ENCODE measurements around the gene TMEM242.

The TMEM242 gene

DNA sequence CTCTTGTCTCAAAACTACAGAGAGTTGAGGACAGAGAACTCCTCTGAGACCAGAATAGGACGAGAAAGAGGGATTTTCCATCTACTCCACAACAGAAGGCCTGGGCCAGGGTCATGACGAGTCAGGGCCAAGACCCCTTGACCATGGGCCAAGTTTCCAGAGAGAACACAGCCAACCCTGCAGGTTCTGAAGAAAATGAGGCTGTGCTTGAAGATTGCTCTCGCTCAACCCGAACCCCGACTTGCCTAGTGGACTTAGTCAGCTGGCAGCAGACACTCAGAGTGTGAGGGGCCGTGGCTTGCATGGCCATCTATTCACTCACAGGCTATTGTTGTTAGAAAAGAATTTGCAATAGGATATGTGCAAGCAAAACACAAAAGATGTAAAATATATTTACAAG, 54.5 kb downstream of the TMEM242 start:
- no peak for DNase-seq

DNA sequence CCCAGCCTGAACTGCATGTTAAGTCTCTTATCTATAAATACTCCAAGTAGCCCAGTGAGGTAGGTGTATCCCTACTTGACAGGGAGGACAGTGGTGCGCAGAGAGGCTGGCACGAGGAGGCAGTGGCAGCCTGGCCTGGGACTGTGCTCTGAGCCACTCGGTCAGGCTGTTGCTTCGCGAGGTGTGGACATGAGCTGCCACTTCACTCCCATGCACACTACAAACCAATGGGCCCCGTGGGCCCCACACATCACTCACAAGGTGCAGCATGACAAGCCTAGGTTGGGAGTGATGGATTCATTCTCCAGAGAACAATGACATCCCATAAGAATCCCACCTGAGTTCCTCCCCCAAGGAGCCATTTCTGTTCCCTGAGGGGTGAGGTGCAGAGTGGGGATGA, 54.9 kb downstream of the TMEM242 start:
- DNase-seq = no peak

DNA sequence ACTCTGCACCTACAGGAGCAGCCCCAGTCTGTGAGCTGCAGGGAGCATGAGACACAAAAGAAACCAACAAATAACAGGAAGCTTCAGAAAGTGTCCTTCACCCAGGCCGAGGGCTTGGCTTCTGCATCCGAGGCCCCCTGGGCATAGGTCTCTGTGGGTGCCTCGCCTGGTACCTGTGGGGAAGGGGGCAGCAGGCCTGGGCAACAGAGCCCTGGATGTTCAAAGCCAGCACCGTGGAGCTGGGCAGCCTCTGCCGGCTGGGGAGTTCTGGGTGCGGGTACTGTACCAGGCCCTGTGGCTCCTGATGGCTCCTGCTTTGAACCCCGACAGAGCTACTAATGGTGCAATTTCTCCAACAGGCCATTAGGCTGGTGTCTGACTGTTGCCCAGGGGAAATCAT, 55.7 kb downstream of the TMEM242 start:
- DNase-seq = no peak

DNA sequence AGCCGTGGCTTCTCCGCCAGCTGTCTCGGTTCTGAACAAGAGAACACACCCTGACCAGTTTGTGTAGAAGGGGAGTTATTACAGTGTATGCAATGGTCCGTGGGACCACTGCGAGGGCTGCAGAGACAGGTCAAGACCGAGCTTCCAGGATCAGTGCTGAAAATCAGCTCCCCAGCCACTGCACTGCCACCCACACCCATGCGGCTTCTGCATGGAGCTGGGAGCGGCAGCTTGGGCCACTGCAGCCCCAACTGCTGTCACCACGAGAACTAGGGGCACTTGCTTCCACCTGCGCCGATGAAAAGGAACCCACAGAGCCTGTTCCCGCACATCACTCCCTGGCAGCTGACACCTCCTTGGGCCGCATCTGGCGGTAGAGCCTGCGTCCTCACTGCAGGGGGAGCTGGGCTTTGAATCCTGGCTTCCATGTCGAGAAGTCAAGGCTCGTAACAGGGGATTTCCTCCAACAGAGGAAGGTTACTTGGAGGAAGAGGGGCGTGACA, 56.2 kb downstream of the TMEM242 start:
- DNase-seq = no peak

DNA sequence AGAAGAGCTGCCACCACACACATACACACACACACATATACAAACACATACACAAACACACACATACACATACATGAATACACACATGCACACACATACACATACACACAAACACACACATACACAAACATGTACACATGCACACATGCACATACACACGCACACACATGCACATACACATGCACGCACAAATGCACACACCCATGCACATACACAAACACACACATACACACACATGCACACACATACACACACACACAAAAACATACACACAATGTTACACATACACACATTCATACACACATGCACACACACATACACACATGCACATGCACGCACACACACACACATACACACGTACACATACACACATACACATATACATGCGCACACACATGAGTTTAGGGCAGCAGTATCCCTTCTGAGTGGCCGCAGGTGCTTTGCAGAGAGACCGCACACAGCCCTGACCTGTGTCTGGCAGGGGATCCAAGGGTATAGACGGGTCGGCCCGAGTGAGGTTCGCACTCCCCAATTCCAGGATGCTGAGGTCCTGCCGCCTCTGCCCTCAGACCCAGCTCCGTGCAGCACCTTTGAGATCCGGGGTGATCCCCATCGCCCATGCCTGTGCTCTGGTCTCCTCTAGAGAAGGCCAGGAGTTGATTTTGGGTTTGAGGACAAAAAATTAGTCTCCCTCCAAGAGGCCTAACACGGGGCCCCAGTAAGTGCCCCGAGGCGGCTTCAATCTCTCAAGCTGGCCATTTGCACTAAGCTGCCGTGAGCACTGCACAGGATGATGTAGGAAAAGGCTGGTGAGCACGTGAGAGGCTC, 56.8 kb downstream of the TMEM242 start:
- DNase-seq = no peak

DNA sequence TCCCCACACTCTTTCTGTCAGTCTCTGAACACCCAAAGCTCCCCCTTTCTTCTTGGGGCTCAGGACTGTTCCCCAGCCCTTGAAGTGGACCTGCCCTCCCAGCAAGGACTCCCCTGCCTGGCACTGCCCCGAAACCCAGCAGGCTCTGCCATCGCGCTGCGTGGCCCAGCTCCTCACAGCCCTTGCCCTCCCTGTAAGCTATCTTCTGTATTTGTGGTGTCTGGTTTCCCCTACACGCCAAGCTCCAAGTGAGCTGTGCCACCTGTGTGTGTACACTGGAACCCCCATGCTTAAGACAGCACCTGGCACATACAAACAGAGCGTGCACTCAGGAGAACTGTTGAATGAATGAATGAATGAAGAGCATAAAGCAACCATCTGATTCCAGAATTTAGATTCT, 57.7 kb downstream of the TMEM242 start:
- DNase-seq = peak in 1 of 2 experiments; percentile 69

DNA sequence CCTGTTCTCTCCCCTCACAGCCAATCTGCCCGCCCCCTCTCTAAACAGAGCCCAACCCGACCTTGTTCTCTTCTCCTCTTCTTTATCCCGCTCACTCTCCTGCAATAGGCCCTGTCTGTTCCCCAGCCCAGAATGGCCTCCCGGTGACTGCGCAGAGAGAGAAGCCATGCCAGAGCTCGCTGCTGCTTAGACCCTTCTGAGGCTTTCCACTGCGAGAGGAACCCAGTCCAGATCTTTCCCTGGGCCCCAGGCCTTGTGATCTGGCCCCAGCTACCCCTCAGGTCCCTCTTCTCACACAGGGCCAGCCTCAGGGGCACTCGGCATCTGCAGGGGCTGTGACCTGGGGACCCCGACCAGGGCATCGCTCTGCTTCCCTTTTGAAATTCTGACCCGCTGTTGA, 58.1 kb downstream of the TMEM242 start:
- no peak for DNase-seq

DNA sequence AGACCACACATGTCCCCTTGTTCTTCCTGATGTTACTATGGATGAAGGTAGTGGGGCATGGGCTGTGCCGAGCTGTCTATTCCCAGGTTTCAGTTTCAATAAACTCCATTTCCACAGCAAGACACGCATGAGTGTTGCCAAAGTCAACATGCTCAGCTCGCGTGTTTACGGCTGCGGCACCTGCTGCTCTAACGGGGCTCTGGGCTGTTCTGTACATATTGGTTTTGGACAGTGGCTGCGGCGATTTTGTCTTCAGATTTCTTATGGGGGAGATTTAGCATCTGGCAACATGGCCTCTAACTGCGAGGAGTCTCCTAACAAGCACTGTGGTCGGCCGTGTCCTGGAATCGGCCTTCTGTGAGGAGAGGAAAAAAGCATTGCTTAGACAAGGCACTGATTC, 58.6 kb downstream of the TMEM242 start:
- peak; percentile 54 to 84 for DNase-seq

DNA sequence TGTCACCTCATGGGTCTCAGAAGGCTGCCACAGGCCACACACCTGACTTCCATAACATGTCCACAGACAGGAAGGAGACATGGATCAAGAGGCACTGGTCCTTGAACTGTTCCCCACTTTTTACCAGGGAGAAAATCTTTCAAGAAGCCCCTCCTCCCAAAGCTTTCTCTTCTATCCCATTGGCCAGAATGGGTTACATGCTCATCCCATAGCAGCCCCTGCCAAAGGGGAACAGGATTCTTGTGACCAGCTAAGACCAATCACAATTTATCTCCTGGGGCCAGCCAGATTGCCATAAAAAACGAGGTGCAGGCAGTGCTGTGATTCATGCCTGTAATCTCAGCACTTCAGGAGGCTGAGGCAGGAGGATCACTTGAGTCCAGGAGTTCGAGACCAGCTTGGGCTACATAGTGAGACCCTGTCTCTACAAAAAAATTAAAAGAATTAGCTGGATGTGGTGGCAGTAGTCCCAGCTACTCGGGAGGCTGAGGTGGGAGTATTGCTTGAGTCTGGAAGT, 59.4 kb downstream of the TMEM242 start:
- no peak for DNase-seq

DNA sequence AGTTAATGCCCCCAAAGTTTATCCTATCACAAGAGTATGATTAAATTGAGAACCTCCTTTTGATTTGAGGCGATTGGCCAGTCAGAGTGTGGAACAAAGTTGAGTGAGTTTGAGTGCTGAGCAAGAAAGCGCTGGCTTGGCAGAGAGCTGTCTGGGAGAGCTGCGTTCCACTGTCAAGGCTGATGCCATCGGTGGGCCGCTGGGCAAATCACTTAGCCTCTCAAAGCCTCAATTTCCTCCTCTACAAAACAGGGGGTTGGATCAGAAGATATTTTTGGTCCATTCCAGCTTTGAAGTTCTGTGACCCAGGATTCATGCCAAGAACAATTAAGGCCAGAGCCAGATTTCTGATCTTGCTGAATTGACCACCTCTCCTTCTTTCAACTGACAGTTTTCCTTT, 60.2 kb downstream of the TMEM242 start:
- no peak for DNase-seq

DNA sequence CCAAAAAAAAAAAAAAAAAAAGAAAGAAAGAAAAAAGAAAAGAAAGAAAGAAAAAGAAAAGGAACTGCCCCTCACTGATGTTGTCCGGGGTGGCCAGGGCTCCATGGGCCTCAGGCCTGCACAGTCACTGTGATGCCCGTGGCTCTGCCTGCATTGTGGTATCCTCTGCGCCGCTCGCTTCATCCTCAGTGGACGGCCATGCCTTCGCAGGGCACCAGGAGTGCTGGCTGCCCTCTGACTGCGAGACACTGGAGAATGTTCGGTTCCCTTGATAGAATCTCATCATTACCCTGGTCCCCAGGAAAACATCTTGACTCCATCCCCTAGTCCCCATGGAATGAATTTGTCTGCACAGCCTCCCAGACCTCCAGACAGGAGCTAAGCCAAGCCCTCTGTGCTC, 61.7 kb downstream of the TMEM242 start:
- DNase-seq = no peak

DNA sequence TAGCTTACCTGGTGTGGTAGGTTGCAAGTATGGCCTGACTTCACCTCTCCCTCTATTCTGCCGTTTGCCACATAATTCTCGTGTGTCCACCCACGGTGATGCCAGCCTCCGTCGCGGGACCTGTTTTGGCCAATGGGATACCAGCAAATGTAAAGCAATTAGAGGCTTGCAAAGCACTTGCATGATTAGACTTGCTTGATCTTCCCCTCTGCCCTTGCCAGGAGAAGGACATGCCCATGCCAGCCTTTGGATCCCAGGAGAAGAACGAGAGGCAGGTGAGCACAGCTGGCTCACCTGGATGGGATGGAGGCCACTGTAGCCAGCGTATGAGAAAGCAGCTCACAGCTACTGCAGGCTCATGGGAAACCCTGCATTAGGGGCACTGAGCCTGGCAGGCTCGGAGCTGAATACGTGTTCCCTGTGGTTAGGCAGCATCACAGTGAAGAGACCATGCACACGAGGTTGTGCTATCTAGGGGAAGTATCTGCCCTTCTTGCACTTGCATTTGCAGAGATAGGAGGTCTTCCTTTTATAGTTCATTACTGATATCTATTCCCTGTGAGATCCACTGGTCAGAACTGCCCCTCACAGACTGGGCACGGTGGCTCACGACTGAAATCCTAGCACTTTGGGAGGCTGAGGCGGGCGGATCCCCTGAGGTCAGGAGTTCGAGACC, 62.4 kb downstream of the TMEM242 start:
- DNase-seq = no peak

DNA sequence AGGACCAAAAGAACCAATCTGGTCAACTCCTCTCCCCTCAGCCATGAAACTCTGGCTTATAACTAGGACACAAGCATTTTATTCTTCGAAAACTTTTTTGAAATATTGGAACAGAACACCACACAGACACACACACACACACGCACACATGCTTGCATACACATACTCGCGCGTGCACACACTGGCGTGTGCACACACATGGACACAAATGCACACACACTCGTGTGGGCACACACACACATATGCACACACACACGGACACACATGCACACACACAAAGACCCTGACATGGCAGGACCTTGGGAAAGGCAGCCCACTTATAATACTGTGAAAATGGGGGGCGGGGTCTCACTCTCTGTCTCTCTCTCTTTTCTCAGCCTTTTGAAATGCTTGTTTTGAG, 63.9 kb downstream of the TMEM242 start:
- DNase-seq = no peak

DNA sequence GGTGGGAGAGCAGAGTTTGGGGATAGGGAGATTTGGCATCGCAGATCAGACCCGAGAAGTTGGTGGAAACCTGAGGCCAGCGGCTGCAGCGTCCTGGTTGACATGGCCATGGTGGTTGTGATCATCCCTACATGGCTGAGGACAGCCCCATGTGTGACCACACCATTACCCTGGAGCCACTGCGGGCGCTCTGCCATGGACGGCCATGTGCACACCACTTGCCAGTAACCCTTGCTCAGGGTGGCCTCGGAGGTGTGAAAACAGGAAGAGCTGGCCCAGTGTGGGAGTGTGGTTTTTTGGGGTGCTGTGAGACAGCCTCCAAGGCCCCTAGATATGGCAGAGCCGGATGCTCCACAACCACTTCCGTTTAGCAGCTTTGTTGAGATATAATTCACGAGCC, 64.4 kb downstream of the TMEM242 start:
- DNase-seq = no peak

DNA sequence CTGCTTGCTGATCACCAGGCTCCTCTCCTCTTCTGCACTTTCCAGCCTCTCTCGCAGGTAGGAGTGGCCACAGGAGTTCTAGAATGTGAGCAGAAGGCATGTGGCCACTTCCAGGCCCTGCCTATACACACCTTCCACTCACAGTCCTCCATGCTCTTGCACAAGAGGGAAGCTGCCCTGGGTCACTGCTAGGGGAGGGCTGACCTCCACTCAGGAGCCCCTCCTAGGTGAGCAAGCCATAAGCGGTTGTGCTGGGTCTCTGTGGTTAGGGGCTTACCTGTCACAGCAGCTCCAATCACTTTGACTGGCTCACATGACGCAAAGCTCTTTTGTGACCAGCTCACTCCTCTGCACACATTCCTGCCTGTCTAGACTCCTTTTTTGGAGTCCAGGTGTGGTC, 68.2 kb downstream of the TMEM242 start:
- DNase-seq = no peak

DNA sequence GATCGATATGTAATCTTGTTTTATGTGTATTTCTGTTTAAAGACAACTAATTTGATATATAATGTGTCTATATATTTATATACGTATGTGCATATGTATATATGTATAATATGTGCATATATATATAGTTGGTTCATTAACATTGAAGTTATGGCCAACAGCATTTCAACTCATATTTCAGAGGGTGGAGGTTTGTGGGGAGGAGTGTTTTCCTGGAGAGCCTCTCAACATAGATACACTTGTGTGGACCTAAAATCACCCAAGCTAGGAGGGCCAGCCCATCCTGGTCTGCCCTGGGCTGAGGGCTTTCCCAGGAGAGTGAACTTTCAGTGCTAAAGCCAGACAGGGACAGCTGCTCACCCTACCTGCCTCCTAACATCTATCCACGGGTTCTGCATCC, 68.8 kb downstream of the TMEM242 start:
- DNase-seq = no peak

DNA sequence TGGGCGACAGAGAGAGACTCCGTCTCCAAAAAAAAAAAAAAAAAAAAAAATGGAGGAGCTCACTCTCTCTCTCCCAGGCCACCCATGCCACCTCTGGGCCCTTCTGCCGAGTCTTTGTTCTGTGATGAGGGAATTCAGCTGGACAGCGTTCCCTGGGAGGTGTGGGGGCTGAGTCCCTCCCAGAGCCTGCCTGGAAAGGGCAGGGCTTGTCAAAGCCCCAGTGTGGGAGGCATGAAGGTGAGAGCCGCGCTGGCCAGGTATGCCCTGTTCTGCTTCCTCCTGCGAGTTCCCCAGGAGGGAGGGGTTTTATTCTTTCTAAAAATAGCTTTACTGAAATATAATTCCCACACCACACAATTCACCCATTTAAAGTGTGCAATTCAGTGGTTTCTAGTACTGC, 69.6 kb downstream of the TMEM242 start:
- DNase-seq = no peak

DNA sequence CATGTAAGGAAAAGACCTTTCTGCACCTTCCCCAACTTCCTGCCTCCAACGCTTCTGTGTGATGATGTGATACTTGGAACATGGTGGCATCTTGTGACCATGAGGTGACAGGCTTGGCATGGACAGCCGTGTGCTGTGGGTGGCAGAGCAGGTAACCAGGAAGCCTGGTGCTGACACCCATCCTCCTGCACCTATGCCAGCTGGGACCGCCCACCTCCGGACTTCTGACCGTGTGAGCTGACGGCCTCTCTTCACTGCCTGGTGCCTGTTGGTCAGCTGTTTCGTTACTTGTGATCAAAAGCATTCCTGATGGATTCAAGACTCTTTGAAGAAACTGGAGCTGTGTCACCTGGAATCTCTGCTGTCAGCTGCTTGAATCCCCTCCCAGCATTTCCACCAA, 70.3 kb downstream of the TMEM242 start:
- no peak for DNase-seq

DNA sequence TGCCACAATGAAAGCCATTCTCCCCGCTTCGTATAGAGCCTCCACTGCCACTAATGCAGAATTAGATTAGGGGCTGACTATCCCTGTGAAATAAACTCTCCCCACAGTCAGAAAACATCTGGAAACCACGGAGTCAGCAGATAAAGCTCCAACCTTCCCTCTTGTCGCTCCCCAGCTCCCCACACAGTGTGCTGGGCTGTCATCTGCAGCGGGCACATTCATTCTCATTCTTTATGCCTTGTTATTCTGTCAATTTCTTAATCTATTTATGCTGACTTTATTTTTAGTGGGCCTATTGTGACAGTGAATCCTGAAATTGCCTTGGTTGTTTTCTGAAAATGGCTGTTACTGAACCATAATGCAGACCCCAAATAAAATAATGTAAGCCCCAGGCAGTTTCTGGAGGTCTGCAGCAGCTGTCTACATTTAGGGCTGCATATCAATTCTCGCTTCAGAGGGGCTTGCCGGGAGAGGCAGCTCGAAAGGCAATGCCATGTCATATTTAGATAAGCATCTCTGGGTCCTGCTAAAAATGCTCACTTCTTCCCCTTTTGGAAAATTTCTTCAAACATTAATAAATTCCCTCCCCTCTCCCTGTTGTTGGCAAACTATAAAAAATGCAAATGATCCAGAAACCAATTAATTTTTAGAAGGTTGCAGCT, 71.6 kb downstream of the TMEM242 start:
- DNase-seq = no peak

DNA sequence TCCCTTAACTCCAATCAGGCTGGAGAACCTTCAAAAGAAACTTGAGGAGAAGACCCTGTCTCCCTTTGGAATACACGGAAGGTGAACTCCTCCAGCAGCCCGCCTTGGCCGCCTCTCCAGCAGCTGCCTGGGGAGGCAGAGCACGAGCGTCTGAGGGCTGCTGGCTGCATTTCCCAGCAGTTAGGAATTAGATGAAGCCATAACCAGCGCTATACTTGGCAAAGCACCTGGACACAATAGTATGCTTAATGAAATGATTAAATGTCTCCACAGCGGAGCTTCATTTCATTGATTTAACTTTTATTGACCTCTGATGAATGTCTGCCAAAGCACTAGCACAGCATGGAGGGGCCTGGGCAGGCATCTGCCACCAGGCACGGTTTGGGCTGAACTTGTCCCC, 73.5 kb downstream of the TMEM242 start:
- DNase-seq = peak in 1 of 2 experiments; percentile 10

DNA sequence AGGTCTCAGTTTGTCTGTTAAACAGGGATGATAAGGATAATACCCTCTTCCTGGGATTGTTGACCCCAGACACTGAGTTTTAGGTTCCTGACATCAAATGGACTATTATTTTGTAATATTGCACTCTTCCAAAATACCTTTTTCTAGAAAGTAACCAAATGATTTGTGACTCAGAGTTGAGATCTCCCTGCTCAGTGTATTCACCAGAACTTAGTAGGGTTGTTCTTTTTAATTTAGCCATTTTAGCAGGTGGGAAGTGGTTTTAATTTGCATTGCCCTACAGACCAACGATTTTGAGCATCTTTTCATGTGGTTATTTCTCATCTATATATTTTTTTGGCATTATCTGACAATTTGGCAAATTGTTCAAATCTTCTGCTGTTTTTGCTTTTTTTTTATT, 75.1 kb downstream of the TMEM242 start:
- no peak for DNase-seq

DNA sequence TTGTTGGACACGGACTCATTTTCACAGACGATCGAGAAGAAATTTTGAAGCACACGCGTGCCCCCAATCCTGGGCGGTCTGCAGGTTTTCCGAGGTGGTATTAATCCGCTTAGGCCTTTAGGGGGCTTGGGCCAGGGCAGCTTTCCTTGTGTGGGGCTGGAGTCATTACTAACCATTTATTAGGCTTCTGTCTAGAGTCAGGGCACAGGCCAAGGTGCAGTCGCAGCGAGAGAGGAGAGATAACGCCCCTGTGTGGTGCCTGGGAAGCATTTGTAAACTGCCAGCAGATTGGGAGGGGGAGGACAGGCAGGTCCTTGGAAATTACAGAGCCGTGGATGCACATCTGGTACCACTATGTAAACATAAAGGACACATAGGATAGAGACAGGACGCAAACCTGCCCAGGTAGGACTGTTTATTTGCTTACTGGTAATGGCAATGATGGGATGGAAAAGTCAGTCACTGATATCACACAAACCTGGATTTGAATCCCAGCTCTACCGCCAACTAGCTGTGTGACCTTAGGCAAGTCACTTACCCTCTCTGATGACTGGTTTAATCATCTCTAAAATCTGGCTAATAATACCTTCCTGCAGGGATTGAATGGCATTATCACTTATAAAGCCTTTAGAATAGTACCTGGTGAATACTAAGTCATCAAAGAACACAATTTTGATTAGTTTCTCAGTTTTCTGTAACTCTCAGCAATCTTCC, 76.4 kb downstream of the TMEM242 start:
- DNase-seq = no peak

DNA sequence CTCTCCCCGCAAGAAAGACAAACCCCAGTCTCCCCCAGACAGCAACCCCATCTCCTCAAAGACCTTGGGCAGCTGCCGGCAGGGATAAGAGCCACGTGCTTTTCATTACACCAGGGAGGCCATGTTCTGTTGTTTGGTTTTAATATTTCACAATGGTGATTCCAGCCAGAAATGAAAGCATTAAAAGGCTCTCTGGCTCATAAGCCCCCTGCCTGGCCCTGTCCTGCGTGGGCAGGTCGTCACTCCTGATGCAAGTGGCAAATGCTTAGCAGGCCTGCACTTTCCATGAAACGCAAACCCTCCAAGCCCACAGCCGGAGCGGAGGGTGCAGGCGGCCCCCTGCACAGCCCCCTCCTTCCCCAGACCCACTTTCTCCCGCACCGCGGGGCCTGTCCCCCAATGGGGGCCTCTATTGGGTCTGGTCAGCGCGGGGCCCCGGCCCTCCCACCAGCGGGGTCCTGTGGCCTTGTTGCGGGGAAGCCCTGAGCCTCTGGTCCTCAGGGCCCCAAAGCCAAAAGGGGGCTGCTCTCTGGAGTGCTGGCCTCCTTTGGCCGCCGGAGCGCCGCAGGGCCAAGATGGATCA, 77.2 kb downstream of the TMEM242 start:
- DNase-seq = no peak
